Measurements from ENCODE around the gene CXCR2. TPM values are rescaled to one million over a fixed set of nuclear protein-coding genes. Genes with fewer than 3 reads are reported as not detected.

Gene CXCR2
- total RNA-seq, 4 donors from 2014 or later, result 2.4 to 3.2 TPM; not detected in 2

DNA sequence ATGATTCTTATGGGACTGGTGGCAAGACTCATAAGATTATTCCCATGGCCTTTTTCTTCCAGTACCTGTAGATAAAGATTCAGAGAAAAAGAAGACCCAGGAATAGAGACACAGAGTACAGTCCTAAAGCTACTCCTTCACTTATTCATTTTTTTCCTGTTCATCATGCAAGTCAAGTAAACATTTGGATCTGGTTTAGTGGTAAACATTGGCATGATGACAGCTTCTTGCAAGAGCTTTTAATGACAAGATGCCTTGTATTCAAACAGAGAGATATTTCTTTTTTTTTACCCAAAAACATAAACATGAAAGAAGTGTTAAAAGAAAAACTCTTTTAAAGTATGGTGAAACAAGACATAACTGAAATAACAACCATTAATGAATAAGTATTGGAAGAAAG is 20.2 kb downstream of the CXCR2 start:
- TF ChIP-seq POLR2AphosphoS5 (IDR thresholded peaks at IDR 0.05) (no peak), EP300 (IDR thresholded peaks at IDR 0.05) (no peak), POLR2A (IDR thresholded peaks at IDR 0.05) (no peak)
- TF ChIP-seq, protein P1, sequence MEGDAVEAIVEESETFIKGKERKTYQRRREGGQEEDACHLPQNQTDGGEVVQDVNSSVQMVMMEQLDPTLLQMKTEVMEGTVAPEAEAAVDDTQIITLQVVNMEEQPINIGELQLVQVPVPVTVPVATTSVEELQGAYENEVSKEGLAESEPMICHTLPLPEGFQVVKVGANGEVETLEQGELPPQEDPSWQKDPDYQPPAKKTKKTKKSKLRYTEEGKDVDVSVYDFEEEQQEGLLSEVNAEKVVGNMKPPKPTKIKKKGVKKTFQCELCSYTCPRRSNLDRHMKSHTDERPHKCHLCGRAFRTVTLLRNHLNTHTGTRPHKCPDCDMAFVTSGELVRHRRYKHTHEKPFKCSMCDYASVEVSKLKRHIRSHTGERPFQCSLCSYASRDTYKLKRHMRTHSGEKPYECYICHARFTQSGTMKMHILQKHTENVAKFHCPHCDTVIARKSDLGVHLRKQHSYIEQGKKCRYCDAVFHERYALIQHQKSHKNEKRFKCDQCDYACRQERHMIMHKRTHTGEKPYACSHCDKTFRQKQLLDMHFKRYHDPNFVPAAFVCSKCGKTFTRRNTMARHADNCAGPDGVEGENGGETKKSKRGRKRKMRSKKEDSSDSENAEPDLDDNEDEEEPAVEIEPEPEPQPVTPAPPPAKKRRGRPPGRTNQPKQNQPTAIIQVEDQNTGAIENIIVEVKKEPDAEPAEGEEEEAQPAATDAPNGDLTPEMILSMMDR (IDR thresholded peaks at IDR 0.05), result no peak
- Histone ChIP-seq H3K4me1 (no peaks in the 10 kb centered on the region), H3K36me3 (no peaks in the 10 kb centered on the region), H3K4me3 (no peak overlapping the region), H3K9me3 (no peaks in the 10 kb centered on the region), H3K27me3 (peaks cover 8% of the 10 kb centered on the region), H3K27ac (no peak overlapping the region)
- ATAC-seq, result no peak

DNA sequence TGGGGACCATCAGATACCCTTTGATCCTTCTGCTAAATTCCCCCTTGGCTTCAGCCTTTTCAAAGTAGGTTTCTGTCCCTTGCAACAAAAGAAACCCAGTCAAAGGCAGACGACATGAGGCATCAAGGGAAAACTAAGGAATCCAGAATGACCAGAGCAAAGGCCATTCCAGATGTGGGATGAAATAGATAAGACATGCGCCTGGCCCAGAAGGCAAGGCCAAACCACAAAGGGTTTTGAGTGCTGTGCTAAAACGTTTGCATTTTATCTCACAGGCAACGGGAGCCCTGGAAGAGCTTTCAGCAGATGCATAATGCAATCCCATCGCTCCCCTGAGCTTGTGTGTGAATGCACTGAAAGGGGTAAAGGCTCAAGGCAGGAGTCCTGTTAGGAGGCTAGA is 23.3 kb downstream of the CXCR2 start:
- no peak for ATAC-seq
- no peaks in the 10 kb centered on the region for H3K36me3 ChIP-seq
- no peak overlapping the region for H3K27ac ChIP-seq
- 56 to 71% methylated on average over 4 to 5 of the region's 5 CpGs for WGBS, 2 donors (ENCODE audit: low coverage in 1 of 2)
- peaks cover 5% of the 10 kb centered on the region for H3K27me3 ChIP-seq
- H3K9me3 ChIP-seq, result no peaks in the 10 kb centered on the region
- no peaks in the 10 kb centered on the region for H3K4me1 ChIP-seq
- TF ChIP-seq POLR2A (IDR thresholded peaks at IDR 0.05) (no peak), EP300 (IDR thresholded peaks at IDR 0.05) (no peak), POLR2AphosphoS5 (IDR thresholded peaks at IDR 0.05) (no peak)
- TF ChIP-seq, protein P1 (IDR thresholded peaks at IDR 0.05), result no peak
- no peak overlapping the region for H3K4me3 ChIP-seq

DNA sequence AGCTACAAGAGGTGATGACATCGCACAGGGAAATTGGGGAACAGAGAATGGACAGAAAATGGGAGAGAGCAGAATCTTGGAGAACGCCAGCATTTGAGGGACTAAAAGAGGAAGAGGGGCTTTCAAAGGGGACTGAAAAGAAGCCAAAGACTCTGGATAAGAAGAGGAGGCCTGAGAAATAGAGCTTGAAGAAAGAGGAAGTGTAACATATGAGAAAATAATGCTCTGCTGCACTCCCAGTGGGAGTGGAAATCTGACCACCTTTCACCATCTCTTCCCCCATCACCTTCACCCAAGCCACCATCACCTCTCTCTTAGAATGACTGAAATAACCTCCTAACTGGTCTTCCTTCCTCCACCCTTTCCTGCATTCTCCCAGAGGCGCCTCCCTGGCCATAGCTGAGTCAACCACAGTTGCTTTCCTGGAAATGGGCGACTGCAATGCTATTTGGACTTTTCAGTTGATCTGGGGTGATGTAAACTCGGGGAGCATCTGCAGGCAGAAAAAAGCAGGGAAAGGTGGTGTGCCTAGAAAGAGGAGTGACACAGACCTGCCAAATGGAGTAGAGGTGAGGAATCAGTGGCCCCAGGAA is 24.1 kb downstream of the CXCR2 start:
- 65 to 84% methylated on average over 2 to 5 of the region's 5 CpGs for WGBS, 2 donors (ENCODE audit: low coverage in 1 of 2)
- TF ChIP-seq EP300 (IDR thresholded peaks at IDR 0.05) (no peak), POLR2A (IDR thresholded peaks at IDR 0.05) (no peak), POLR2AphosphoS5 (IDR thresholded peaks at IDR 0.05) (no peak)
- TF ChIP-seq, protein P1 (IDR thresholded peaks at IDR 0.05), result no peak
- H3K4me1 ChIP-seq, result no peaks in the 10 kb centered on the region

DNA sequence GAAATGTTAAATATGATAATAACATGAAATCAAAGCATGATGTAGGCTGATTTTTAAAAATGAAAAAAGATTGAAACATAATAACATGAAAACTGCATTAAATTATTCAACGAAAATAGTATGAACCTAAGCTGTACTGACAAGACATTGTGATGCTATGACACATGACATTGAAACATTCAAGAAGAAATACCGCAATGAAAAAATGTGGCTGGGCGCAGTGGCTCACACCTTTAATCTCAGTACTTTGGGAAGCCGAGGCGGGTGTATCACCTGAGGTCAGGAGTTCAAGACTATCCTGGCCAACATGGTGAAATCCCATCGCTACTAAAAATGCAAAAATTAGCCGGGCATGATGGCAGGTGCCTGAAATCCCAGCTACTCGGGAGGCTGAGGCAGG is 26.3 kb downstream of the CXCR2 start:
- H3K36me3 ChIP-seq, result no peaks in the 10 kb centered on the region
- no peaks in the 10 kb centered on the region for H3K4me1 ChIP-seq
- no peak for ATAC-seq
- H3K9me3 ChIP-seq, result no peaks in the 10 kb centered on the region
- WGBS, 2 donors (ENCODE audit: low coverage in 1 of 2), result 87 to 90% methylated on average over 6 to 8 of the region's 8 CpGs
- H3K27me3 ChIP-seq, result peaks cover 5% of the 10 kb centered on the region
- H3K27ac ChIP-seq, result no peak overlapping the region
- no peak overlapping the region for H3K4me3 ChIP-seq
- TF ChIP-seq POLR2AphosphoS5 (IDR thresholded peaks at IDR 0.05) (no peak), POLR2A (IDR thresholded peaks at IDR 0.05) (no peak)
- TF ChIP-seq, protein P1 (IDR thresholded peaks at IDR 0.05), result no peak

More for the DNA sequence above, 24.1 kb downstream of the CXCR2 start:
- ATAC-seq, result no peak
- H3K27me3 ChIP-seq, result peaks cover 5% of the 10 kb centered on the region
- H3K27ac ChIP-seq, result no peak overlapping the region
- H3K36me3 ChIP-seq, result no peaks in the 10 kb centered on the region
- no peak overlapping the region for H3K4me3 ChIP-seq
- no peaks in the 10 kb centered on the region for H3K9me3 ChIP-seq

DNA sequence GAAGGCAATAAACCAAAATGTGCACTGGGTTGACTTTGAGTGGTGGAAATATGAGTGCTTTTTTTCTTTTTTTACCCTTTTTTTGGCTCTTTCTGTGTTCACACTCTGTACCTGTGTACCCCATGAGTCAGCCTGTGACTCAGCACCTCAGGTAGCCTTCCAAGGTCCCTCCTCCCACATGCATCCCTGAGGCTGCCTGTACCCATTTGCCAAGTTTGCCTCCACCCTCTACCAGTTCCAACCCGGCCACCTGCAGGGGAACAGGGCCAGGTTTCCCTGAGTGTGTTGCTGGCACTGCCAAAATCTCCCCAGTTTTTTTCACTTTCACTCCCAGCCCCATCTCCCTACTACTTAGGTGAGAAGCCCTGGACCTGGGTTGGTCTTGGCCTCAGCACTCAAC is 26.9 kb downstream of the CXCR2 start:
- H3K9me3 ChIP-seq, result peaks cover 0 to 3% (median 0%) of the 10 kb centered on the region in 3 donors
- no peaks in the 10 kb centered on the region for H3K36me3 ChIP-seq
- no peak for ATAC-seq
- TF ChIP-seq EP300 (IDR thresholded peaks at IDR 0.05), result no peak
- TF ChIP-seq, protein P1 (IDR thresholded peaks at IDR 0.05), result no peak
- TF ChIP-seq POLR2AphosphoS5 (IDR thresholded peaks at IDR 0.05), result no peak
- TF ChIP-seq POLR2A (IDR thresholded peaks at IDR 0.05), result no peak
- no peaks in the 10 kb centered on the region for H3K4me1 ChIP-seq
- WGBS, 2 donors (ENCODE audit: low coverage in 1 of 2), result 80% methylated on average over 1 of the region's 1 CpG; no CpG with 5 or more reads in 1 of the 2 donors
- H3K4me3 ChIP-seq, result no peak overlapping the region
- H3K27ac ChIP-seq, result no peak overlapping the region
- H3K27me3 ChIP-seq, result peaks cover 8% of the 10 kb centered on the region
